ENCODE results near the gene PIK3C2A. TPM values are rescaled to one million over a fixed set of nuclear protein-coding genes. Genes with fewer than 3 reads are reported as not detected.

The PIK3C2A gene
- polyA plus RNA-seq, 1 donor (not counting 4 experiments of a cell fraction or from before 2014, with no cell fraction given) = 44.7 TPM

GRCh38 chr11:17163291-17163690, 44.5 kb downstream of the PIK3C2A start:
- peaks cover 0 to 3% of the 10 kb centered on the region in 2 experiments for H3K36me3 ChIP-seq (ENCODE audit: control insufficient read depth in 2 of 2, extremely low read depth in 1 of 2, insufficient read depth in 2 of 2, low read length in 2 of 2)
- H3K4me3 ChIP-seq (ENCODE audit: control insufficient read depth in 2 of 3, extremely low read depth in 1 of 3, insufficient read depth in 2 of 3, low read depth in 1 of 3, low read length in 3 of 3) = no peak overlapping the region
- H3K4me1 ChIP-seq (ENCODE audit: control insufficient read depth, extremely low read depth, insufficient read depth, low read length) = peaks cover 6% of the 10 kb centered on the region
- no peak for TF ChIP-seq CTCF (optimal IDR thresholded peaks at IDR 0.05 in 1 of 3, IDR thresholded peaks at IDR 0.05 in 1 of 3, conservative IDR thresholded peaks at IDR 0.05 in 1 of 3; ENCODE audit: extremely low read depth in 1 of 3, insufficient read depth in 2 of 3, low read length in 3 of 3)
- no peaks in the 10 kb centered on the region for H4K20me1 ChIP-seq (ENCODE audit: control insufficient read depth, extremely low read depth, insufficient read depth, low read length)
- no peak overlapping the region for H3K4me2 ChIP-seq (ENCODE audit: control insufficient read depth, extremely low read depth, insufficient read depth, low read depth, low read length)
- H3K27me3 ChIP-seq (ENCODE audit: control insufficient read depth, extremely low read depth, insufficient read depth, low read length) = no peaks in the 10 kb centered on the region
- no peaks in the 10 kb centered on the region for H3K9me3 ChIP-seq (ENCODE audit: control insufficient read depth, low read depth, low read length)
- no peak overlapping the region for H3K27ac ChIP-seq (ENCODE audit: control insufficient read depth, insufficient read depth, low read length)
- no peak for FAIRE-seq
- DNase-seq (ENCODE audit: low read depth, low spot score) = no peak
- dilution Hi-C loops (cut with MboI; ENCODE audit: extremely low pct_ligation_motif_present, low sequenced_read_pairs) = no loop called here
- H3K9me1 ChIP-seq (ENCODE audit: control insufficient read depth, extremely low read depth, insufficient read depth, low read length) = no peaks in the 10 kb centered on the region
- H3K79me2 ChIP-seq (ENCODE audit: control insufficient read depth, insufficient read depth, low read length) = peaks cover 76% of the 10 kb centered on the region
- no peak overlapping the region for H2AFZ ChIP-seq (ENCODE audit: control insufficient read depth, low read length)
- no peak overlapping the region for H3K9ac ChIP-seq (ENCODE audit: control insufficient read depth, extremely low read depth, insufficient read depth, low read length)

- Histone ChIP-seq H3K9ac (ENCODE audit: control insufficient read depth, extremely low read depth, insufficient read depth, low read length) (no peak overlapping the region), H3K27me3 (ENCODE audit: control insufficient read depth, extremely low read depth, insufficient read depth, low read length) (no peaks in the 10 kb centered on the region), H3K36me3 (ENCODE audit: control insufficient read depth in 2 of 2, extremely low read depth in 1 of 2, insufficient read depth in 2 of 2, low read length in 2 of 2) (peaks cover 0 to 3% of the 10 kb centered on the region in 2 experiments), H3K4me3 (ENCODE audit: control insufficient read depth in 2 of 3, extremely low read depth in 1 of 3, insufficient read depth in 2 of 3, low read depth in 1 of 3, low read length in 3 of 3) (no peak overlapping the region), H3K4me2 (ENCODE audit: control insufficient read depth, extremely low read depth, insufficient read depth, low read depth, low read length) (no peak overlapping the region), H3K4me1 (ENCODE audit: control insufficient read depth, extremely low read depth, insufficient read depth, low read length) (peaks cover 6% of the 10 kb centered on the region), H3K9me1 (ENCODE audit: control insufficient read depth, extremely low read depth, insufficient read depth, low read length) (no peaks in the 10 kb centered on the region), H4K20me1 (ENCODE audit: control insufficient read depth, extremely low read depth, insufficient read depth, low read length) (no peaks in the 10 kb centered on the region), H3K9me3 (ENCODE audit: control insufficient read depth, low read depth, low read length) (no peaks in the 10 kb centered on the region), H3K27ac (ENCODE audit: control insufficient read depth, insufficient read depth, low read length) (no peak overlapping the region), H3K79me2 (ENCODE audit: control insufficient read depth, insufficient read depth, low read length) (peaks cover 78% of the 10 kb centered on the region), H2AFZ (ENCODE audit: control insufficient read depth, low read length) (no peak overlapping the region)
- no peak for TF ChIP-seq EZH2 (IDR thresholded peaks at IDR 0.05; ENCODE audit: low read length)
- TF ChIP-seq CTCF (optimal IDR thresholded peaks at IDR 0.05 in 1 of 3, IDR thresholded peaks at IDR 0.05 in 1 of 3, conservative IDR thresholded peaks at IDR 0.05 in 1 of 3; ENCODE audit: extremely low read depth in 1 of 3, insufficient read depth in 2 of 3, low read length in 3 of 3) = no peak
- dilution Hi-C loops (cut with MboI; ENCODE audit: extremely low pct_ligation_motif_present, low sequenced_read_pairs) = no loop called here
- no peak for DNase-seq (ENCODE audit: low read depth, low spot score)
- FAIRE-seq = no peak
Measured at GRCh38 chr11:17162376-17162775, 45.4 kb downstream of the PIK3C2A start.

Measured in keratinocyte (primary cell).